K562 (cell line): ENCODE results near the gene C3. TPM values are rescaled to one million over a fixed set of nuclear protein-coding genes. Genes with fewer than 3 reads are reported as not detected.

Experiments used
- ATF2 ChIP-seq: sonication (generic); formaldehyde crosslinking; IDR thresholded peaks from 2 replicates; pipeline ENCODE4 v1.8.1; 2022; ENCODE audit warnings: missing genetic modification reagents
- CEBPB ChIP-seq: fragments of 450-650 bp; IDR thresholded peaks from 2 replicates; pipeline ENCODE4 v1.6.1; 2016; ENCODE audit warnings: missing genetic modification characterization, missing compliant biosample characterization
- DPF2 ChIP-seq: fragments of 450-650 bp; IDR thresholded peaks from 2 replicates; pipeline ENCODE4 v1.6.1; 2016
- EP400 ChIP-seq: fragments of 450-650 bp; IDR thresholded peaks from 2 replicates; pipeline ENCODE4 v1.6.1; 2017; ENCODE audit warnings: antibody characterized with exemption, mild to moderate bottlenecking, moderate library complexity
- ETV5 ChIP-seq: sonication (generic); formaldehyde crosslinking; IDR thresholded peaks from 2 replicates; pipeline ENCODE4 v1.4.0; 2020; ENCODE audit warnings: low read depth, mild to moderate bottlenecking, missing genetic modification reagents
- GTF2E2 ChIP-seq: fragments of 200-800 bp; sonication (Bioruptor generic); IDR thresholded peaks from 2 replicates; pipeline ENCODE4 v1.6.1; 2016; ENCODE audit warnings: missing genetic modification characterization, missing compliant biosample characterization
- KLF16 ChIP-seq: IDR thresholded peaks from 2 replicates; pipeline ENCODE4 v1.6.1; 2016; ENCODE audit warnings: antibody characterized with exemption
- MTF1 ChIP-seq: fragments of 250-450 bp; sonication (Bioruptor Pico); IDR thresholded peaks from 2 replicates; pipeline ENCODE4 v1.9.0; 2021; ENCODE audit warnings: moderate library complexity, mild to moderate bottlenecking, inconsistent platforms, borderline replicate concordance
- NFE2L1 ChIP-seq: fragments of 450-650 bp; IDR thresholded peaks from 2 replicates; pipeline ENCODE4 v1.6.1; 2016; ENCODE audit warnings: missing genetic modification characterization, low read depth, mild to moderate bottlenecking, missing compliant biosample characterization, moderate library complexity, borderline replicate concordance
- NFIX ChIP-seq: fragments of 250-450 bp; sonication (Bioruptor Pico); IDR thresholded peaks from 2 replicates; pipeline ENCODE4 v1.4.0; 2020; ENCODE audit warnings: low read depth, mild to moderate bottlenecking, moderate library complexity
- SMARCB1 ChIP-seq: IDR thresholded peaks from 2 replicates; pipeline ENCODE4 v1.6.1; 2011; ENCODE audit warnings: improper control_type of control experiment, low read depth; ENCODE audit not compliant: insufficient read length
- SRF ChIP-seq, 2 experiments: fragments of 250-450, 450-650 bp in 1 of 2; sonication (Bioruptor Pico) in 1 of 2; sonication (generic) in 1 of 2; formaldehyde crosslinking; IDR thresholded peaks; 2 replicates each; pipeline versions ENCODE4 v1.5.0 to v1.5.1; 2020 to 2022; ENCODE audit warnings: mild to moderate bottlenecking in 1 of 2, missing genetic modification reagents in 1 of 2
- TRIM24 ChIP-seq, 2 experiments: fragments of 450-650 bp; IDR thresholded peaks; 2 replicates each; pipeline ENCODE4 v1.6.1; 2016
- polyA plus RNA-seq, 8 experiments: library from polyadenylated mRNA; depleted of rRNA in 4 of 8; stranded (reverse) in 5 of 8; unstranded in 3 of 8; fragments of >200 nt; fragmentation: Nextera tagmentation in 2 of 8; fragmentation: Illumina TruSeq in 1 of 8; extraction: Ambion mirVana in 2 of 8; extraction: Trizol in 1 of 8; gene quantifications; 2 replicates each; pipeline versions ENCODE4 v1.2.1 to v1.2.3, GENCODE V29; 2011 to 2014; ENCODE audit warnings: inconsistent platforms in 1 of 8, missing spikeins in 1 of 8
- total RNA-seq, 7 experiments: library from RNA; depleted of rRNA in 6 of 7; stranded (reverse); fragments of >200 nt in 6 of 7; fragmentation: Illumina TruSeq in 2 of 7; extraction: Trizol in 2 of 7; gene quantifications; 2 replicates each; pipeline versions ENCODE4 v1.2.1 to v1.2.3, GENCODE V29; 2011 to 2021; ENCODE audit warnings: low replicate concordance in 1 of 7
- TF ChIP-seq, protein P1 (sequence below): fragments of 450-650 bp; IDR thresholded peaks from 2 replicates; pipeline ENCODE4 v1.6.1; 2016; ENCODE audit warnings: borderline replicate concordance
- TF ChIP-seq, protein P2 (sequence below): fragments of 250-450 bp; sonication (Bioruptor Pico); IDR thresholded peaks from 2 replicates; pipeline ENCODE4 v1.4.0; 2020
- TF ChIP-seq, protein P3 (sequence below): sonication (generic); formaldehyde crosslinking; IDR thresholded peaks from 2 replicates; pipeline ENCODE4 v1.9.0; 2022; ENCODE audit warnings: mild to moderate bottlenecking, missing genetic modification reagents

The C3 gene
- total and polyA plus RNA-seq, 9 of the 15 experiments (the other 6 are each of a cell fraction or from before 2014, with no cell fraction given) = 0.59 to 10.6 (median 2.2) TPM

- TF ChIP-seq ATF2 (CRISPR knock-in tag) = no peak
- TF ChIP-seq MTF1 (CRISPR knock-in tag) = no peak
- peak; percentile 63 for TF ChIP-seq EP400
- peak; percentile 19; the same call in 1 of the 2 replicates for TF ChIP-seq KLF16
- peak; percentile 31; the same call in 1 of the 2 replicates for TF ChIP-seq ETV5 (CRISPR knock-in tag)
- TF ChIP-seq CEBPB = peak; percentile 81
- peak in 1 of 2 experiments; percentile 53; a peak in 1 of 4 replicates for TF ChIP-seq SRF (CRISPR knock-in tag; IDR thresholded peaks at IDR 0.05)
- TF ChIP-seq DPF2 = peak; percentile 26; the same call in 1 of the 2 replicates
- TF ChIP-seq, protein P1, sequence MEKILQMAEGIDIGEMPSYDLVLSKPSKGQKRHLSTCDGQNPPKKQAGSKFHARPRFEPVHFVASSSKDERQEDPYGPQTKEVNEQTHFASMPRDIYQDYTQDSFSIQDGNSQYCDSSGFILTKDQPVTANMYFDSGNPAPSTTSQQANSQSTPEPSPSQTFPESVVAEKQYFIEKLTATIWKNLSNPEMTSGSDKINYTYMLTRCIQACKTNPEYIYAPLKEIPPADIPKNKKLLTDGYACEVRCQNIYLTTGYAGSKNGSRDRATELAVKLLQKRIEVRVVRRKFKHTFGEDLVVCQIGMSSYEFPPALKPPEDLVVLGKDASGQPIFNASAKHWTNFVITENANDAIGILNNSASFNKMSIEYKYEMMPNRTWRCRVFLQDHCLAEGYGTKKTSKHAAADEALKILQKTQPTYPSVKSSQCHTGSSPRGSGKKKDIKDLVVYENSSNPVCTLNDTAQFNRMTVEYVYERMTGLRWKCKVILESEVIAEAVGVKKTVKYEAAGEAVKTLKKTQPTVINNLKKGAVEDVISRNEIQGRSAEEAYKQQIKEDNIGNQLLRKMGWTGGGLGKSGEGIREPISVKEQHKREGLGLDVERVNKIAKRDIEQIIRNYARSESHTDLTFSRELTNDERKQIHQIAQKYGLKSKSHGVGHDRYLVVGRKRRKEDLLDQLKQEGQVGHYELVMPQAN = peak; percentile 68; the same call in 1 of the 2 replicates
- TF ChIP-seq NFE2L1 (tag) = no peak
- no peak for TF ChIP-seq SMARCB1
- TF ChIP-seq TRIM24 (IDR thresholded peaks at IDR 0.05) = no peak
- TF ChIP-seq, protein P2, sequence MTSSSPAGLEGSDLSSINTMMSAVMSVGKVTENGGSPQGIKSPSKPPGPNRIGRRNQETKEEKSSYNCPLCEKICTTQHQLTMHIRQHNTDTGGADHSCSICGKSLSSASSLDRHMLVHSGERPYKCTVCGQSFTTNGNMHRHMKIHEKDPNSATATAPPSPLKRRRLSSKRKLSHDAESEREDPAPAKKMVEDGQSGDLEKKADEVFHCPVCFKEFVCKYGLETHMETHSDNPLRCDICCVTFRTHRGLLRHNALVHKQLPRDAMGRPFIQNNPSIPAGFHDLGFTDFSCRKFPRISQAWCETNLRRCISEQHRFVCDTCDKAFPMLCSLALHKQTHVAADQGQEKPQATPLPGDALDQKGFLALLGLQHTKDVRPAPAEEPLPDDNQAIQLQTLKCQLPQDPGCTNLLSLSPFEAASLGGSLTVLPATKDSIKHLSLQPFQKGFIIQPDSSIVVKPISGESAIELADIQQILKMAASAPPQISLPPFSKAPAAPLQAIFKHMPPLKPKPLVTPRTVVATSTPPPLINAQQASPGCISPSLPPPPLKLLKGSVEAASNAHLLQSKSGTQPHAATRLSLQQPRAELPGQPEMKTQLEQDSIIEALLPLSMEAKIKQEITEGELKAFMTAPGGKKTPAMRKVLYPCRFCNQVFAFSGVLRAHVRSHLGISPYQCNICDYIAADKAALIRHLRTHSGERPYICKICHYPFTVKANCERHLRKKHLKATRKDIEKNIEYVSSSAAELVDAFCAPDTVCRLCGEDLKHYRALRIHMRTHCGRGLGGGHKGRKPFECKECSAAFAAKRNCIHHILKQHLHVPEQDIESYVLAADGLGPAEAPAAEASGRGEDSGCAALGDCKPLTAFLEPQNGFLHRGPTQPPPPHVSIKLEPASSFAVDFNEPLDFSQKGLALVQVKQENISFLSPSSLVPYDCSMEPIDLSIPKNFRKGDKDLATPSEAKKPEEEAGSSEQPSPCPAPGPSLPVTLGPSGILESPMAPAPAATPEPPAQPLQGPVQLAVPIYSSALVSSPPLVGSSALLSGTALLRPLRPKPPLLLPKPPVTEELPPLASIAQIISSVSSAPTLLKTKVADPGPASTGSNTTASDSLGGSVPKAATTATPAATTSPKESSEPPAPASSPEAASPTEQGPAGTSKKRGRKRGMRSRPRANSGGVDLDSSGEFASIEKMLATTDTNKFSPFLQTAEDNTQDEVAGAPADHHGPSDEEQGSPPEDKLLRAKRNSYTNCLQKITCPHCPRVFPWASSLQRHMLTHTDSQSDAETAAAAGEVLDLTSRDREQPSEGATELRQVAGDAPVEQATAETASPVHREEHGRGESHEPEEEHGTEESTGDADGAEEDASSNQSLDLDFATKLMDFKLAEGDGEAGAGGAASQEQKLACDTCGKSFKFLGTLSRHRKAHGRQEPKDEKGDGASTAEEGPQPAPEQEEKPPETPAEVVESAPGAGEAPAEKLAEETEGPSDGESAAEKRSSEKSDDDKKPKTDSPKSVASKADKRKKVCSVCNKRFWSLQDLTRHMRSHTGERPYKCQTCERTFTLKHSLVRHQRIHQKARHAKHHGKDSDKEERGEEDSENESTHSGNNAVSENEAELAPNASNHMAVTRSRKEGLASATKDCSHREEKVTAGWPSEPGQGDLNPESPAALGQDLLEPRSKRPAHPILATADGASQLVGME (CRISPR knock-in tag) = no peak
- 0 out of 2 replicates have a peak, but pooled peaks have one; percentile 17 for TF ChIP-seq GTF2E2 (tag)
- TF ChIP-seq NFIX (CRISPR knock-in tag) = no peak
- TF ChIP-seq, protein P3, sequence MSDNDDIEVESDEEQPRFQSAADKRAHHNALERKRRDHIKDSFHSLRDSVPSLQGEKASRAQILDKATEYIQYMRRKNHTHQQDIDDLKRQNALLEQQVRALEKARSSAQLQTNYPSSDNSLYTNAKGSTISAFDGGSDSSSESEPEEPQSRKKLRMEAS (CRISPR knock-in tag) = peak; percentile 65; the same call in 1 of the 2 replicates
Measured at GRCh38 chr19:6736169-6736916, 15.9 kb upstream of the C3 start (continued).
